PC-9 (cell line): ENCODE data around the gene ACOXL. TPM values are rescaled to one million over a fixed set of nuclear protein-coding genes. Genes with fewer than 3 reads are reported as not detected.

ENCODE experiments used
- BruUV-seq: library from RNA; stranded (reverse); fragments of 400-500 nt; replicated peaks from 2 replicates; lab custom pipeline; 2021; lab: Mats Ljungman, UMichigan
- CTCF ChIA-PET: fragments of 300-600 bp; sonication (Branson Sonifier 250); formaldehyde crosslinking; loops from one replicate; lab custom pipeline; 2022; ENCODE audit warnings: antibody characterized with exemption; lab: Charles Lee
- POLR2A ChIA-PET: fragments of 300-600 bp; sonication (Branson Sonifier 250); formaldehyde crosslinking; loops from one replicate; lab custom pipeline; 2022; ENCODE audit warnings: antibody characterized with exemption; ENCODE audit not compliant: unreplicated experiment; lab: Charles Lee
- DNase-seq, 2 experiments: peaks; one replicate each; pipeline versions ENCODE4 v3.0.0 to v3.0.0-alpha.2; 2015 to 2022; ENCODE audit warnings: mixed read lengths in 1 of 2
- H2AFZ ChIP-seq: fragments of 200-600 bp; sonication (generic); 2 replicates; pipeline ENCODE4 v1.8.1; 2017; ENCODE audit warnings: antibody characterized with exemption
- H3F3A ChIP-seq: fragments of 200-600 bp; sonication (generic); 2 replicates; pipeline ENCODE4 v1.8.1; 2017; ENCODE audit warnings: antibody characterized with exemption, mild to moderate bottlenecking, low read depth; ENCODE audit not compliant: insufficient read depth
- H3K27ac ChIP-seq: fragments of 200-600 bp; sonication (generic); 2 replicates; pipeline ENCODE4 v1.6.1; 2016; ENCODE audit warnings: mixed run types
- H3K27me3 ChIP-seq: fragments of 200-600 bp; sonication (generic); 2 replicates; pipeline ENCODE4 v1.6.1; 2016; ENCODE audit warnings: low read depth, mixed run types; ENCODE audit not compliant: insufficient read depth
- H3K36me3 ChIP-seq: fragments of 200-600 bp; sonication (generic); 2 replicates; pipeline ENCODE4 v1.6.1; 2016; ENCODE audit warnings: low read depth, mixed run types
- H3K4me1 ChIP-seq: fragments of 200-600 bp; sonication (generic); replicated peaks from 2 replicates; pipeline ENCODE4 v1.6.1; 2016; ENCODE audit warnings: mixed run types; ENCODE audit not compliant: insufficient read depth
- H3K4me2 ChIP-seq: fragments of 200-600 bp; sonication (generic); 2 replicates; pipeline ENCODE4 v1.6.1; 2017; ENCODE audit warnings: mixed run types
- H3K4me3 ChIP-seq: fragments of 200-600 bp; sonication (generic); 2 replicates; pipeline ENCODE4 v1.6.1; 2016; ENCODE audit warnings: mixed run types
- H3K79me2 ChIP-seq: fragments of 200-600 bp; sonication (generic); 2 replicates; pipeline ENCODE4 v1.6.1; 2017; ENCODE audit warnings: low read depth, mixed run types
- H3K9me2 ChIP-seq: fragments of 200-600 bp; sonication (generic); 2 replicates; pipeline ENCODE4 v1.8.1; 2017; ENCODE audit warnings: mild to moderate bottlenecking; ENCODE audit not compliant: insufficient read depth
- H3K9me3 ChIP-seq: fragments of 200-600 bp; sonication (generic); 2 replicates; pipeline ENCODE4 v1.8.1; 2016; ENCODE audit warnings: low read depth; ENCODE audit not compliant: insufficient read depth
- H4K20me1 ChIP-seq: fragments of 200-600 bp; sonication (generic); 2 replicates; pipeline ENCODE4 v1.8.1; 2017; ENCODE audit not compliant: insufficient read depth
- CTCF ChIP-seq: fragments of 200-600 bp; sonication (generic); conservative IDR thresholded peaks from 2 replicates; pipeline ENCODE4 v1.6.1; 2017; ENCODE audit warnings: mixed run types, antibody characterized with exemption, mild to moderate bottlenecking, moderate library complexity
- EZH2 ChIP-seq: fragments of 200-600 bp; sonication (generic); IDR thresholded peaks from 2 replicates; pipeline ENCODE4 v1.8.0; 2017; ENCODE audit warnings: antibody characterized with exemption, low read depth
- intact Hi-C: fragments of 100-400 bp; cut with micrococcal nuclease; formaldehyde crosslinking; loops from one replicate; pipeline ENCODE4 v1.10.0; 2022; ENCODE audit not compliant: unreplicated experiment
- total RNA-seq: library from RNA; stranded (reverse); gene quantifications from 2 replicates; pipeline ENCODE4 v1.2.3, GENCODE V29; 2021

ACOXL gene
- total RNA-seq, 1 experiment from 2014 or later: 10.7 TPM

GRCh38 chr2:111121828-111122630 is 389.7 kb downstream of the ACOXL start:
- Histone ChIP-seq H3K9me3 (no peaks in the 10 kb centered on the region), H3K36me3 (peaks cover 26% of the 10 kb centered on the region), H3F3A (peaks cover 32% of the 10 kb centered on the region; the same call in 1 of the 2 replicates), H3K27me3 (no peaks in the 10 kb centered on the region), H2AFZ (peak overlapping the region; percentile 78), H3K79me2 (peaks cover 53% of the 10 kb centered on the region), H3K27ac (peak overlapping the region; percentile 77), H3K4me1 (peaks cover 13% of the 10 kb centered on the region), H3K9me2 (no peaks in the 10 kb centered on the region), H4K20me1 (peaks cover 16% of the 10 kb centered on the region; the same call in 1 of the 2 replicates), H3K4me3 (peak overlapping the region; percentile 92), H3K4me2 (peak overlapping the region; percentile 88)
- TF ChIP-seq EZH2 (no peak), CTCF (no peak)
- DNase-seq: peak; percentile 76 to 93
- intact Hi-C loops: loop anchor here (2.0 to 5.0 kb wide), 3 partner anchors 93 to 585 kb away; no protein-coding TSS in a partner anchor
- ChIA-PET POLR2A (no interaction called here), CTCF (no interaction called here)
- BruUV-seq: no TSS peak

GRCh38 chr2:111122631-111123421 is 390.5 kb downstream of the ACOXL start:
- Histone ChIP-seq H2AFZ (peak overlapping the region; percentile 87), H3F3A (peaks cover 32% of the 10 kb centered on the region; the same call in 1 of the 2 replicates), H3K36me3 (peaks cover 29% of the 10 kb centered on the region), H3K4me3 (peak overlapping the region; percentile 92), H3K9me3 (no peaks in the 10 kb centered on the region), H3K27ac (peak overlapping the region; percentile 67), H3K27me3 (no peaks in the 10 kb centered on the region), H3K4me1 (peaks cover 13% of the 10 kb centered on the region), H4K20me1 (peaks cover 19% of the 10 kb centered on the region), H3K79me2 (peaks cover 59% of the 10 kb centered on the region), H3K9me2 (no peaks in the 10 kb centered on the region), H3K4me2 (peak overlapping the region; percentile 88)
- POLR2A ChIA-PET: no interaction called here
- intact Hi-C loops: loop anchor here (5.0 kb wide), 1 partner anchor 584 kb away; no protein-coding TSS in a partner anchor
- CTCF ChIA-PET: no interaction called here
- TF ChIP-seq EZH2 (no peak), CTCF (no peak)
- DNase-seq: peak; percentile 66 to 69
- BruUV-seq: no TSS peak

GRCh38 chr2:111123751-111124150 is 391.4 kb downstream of the ACOXL start:
- no peaks in the 10 kb centered on the region for H3K9me3 ChIP-seq
- H3K4me2 ChIP-seq: peak overlapping the region; percentile 88
- no peak overlapping the region for H3K27ac ChIP-seq
- peaks cover 66% of the 10 kb centered on the region for H3K79me2 ChIP-seq
- TF ChIP-seq EZH2 (no peak), CTCF (no peak)
- H4K20me1 ChIP-seq: peaks cover 19% of the 10 kb centered on the region
- POLR2A ChIA-PET: no interaction called here
- H3K9me2 ChIP-seq: no peaks in the 10 kb centered on the region
- DNase-seq: peak in 1 of 2 experiments; percentile 16
- no peak overlapping the region for H2AFZ ChIP-seq
- intact Hi-C loops: loop anchor here (5.0 kb wide), 1 partner anchor 584 kb away; no protein-coding TSS in a partner anchor
- H3K27me3 ChIP-seq: no peaks in the 10 kb centered on the region
- H3K4me1 ChIP-seq: peaks cover 13% of the 10 kb centered on the region
- peak overlapping the region; percentile 92; the same call in 1 of the 2 replicates for H3K4me3 ChIP-seq
- H3F3A ChIP-seq: peaks cover 23% of the 10 kb centered on the region; the same call in 1 of the 2 replicates
- H3K36me3 ChIP-seq: peaks cover 37% of the 10 kb centered on the region
- CTCF ChIA-PET: no interaction called here
- BruUV-seq: TSS peak; percentile 1
